ENCODE results near the gene GNG4.

GNG4 gene

DNA sequence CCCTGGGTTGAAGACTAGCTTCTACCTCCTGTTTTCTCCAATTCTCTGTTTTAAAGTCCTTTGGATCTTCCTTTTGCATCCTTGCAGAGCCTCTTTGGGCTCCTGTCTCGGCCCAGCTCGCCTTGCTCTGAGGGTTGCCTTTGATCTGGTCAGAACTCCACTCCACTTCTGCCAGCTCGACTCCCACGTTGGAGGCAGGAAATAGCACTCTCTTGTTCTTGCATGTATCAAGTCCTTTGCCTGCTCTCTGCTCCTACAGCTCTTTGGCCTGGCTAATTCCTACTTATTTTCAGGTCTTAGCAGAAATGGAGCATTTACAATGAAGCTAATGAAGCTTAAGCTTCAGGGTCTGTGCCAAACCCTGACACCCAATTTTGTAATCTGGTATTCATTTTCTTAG lies 124.3 kb downstream of the GNG4 start:
- DNase-seq: no peak

DNA sequence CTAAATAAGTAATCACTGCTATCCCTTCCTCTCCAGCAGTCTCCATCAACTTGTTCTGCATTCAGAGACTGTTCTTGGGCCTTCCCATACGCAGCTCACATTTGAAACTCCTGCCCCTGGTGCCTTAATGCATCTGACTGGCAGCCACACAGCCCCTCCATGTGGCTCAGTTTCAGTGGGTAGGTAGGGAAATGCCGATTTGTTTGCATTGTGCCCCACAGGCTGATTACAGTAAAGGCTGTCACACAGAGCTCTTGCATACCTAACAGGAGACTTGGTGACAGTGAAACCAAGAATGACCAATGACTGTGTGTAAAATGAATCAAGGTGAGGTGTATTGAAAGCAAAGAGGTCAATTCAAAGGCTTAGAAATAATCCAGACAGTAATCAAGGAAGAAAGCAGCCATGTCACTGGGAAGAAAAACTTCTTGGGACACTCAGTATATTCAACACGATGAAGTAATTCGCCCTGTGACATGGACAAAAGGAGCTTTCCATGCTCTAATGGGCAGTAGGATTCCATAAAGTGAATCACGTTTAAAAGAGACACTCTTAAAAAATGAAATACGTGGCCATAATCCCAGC lies 132.6 kb downstream of the GNG4 start:
- DNase-seq: no peak

DNA sequence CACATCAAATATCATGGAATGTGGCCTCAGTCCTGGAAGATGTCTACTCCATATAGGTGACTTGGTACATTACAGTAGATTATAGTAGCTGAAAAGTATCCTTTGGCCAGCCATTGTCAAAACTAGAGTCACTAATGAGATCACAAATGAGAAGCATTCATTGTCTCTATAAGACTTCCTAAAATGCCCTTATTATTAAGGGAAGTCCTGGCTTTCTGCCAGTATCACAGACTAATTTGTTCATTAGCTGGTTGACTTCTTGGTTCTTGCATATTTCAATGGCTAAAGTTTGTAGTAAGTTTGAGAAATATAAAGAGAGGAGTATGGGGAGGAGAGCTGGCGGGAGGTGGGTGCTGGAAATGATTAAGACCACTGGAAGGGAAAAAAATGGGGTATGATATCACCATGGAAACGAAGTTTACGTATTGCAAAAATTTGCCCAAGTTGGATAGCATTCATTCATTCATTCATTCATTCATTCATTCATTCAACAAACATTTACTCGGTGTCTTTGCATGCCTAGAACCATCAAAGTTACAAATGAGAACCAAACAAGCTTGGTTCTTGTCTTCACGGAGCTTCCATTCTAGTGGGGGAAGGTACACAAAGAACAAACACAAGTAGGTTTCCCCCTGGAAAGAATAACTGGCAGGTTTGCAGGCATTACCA lies 133.6 kb downstream of the GNG4 start:
- DNase-seq: no peak

DNA sequence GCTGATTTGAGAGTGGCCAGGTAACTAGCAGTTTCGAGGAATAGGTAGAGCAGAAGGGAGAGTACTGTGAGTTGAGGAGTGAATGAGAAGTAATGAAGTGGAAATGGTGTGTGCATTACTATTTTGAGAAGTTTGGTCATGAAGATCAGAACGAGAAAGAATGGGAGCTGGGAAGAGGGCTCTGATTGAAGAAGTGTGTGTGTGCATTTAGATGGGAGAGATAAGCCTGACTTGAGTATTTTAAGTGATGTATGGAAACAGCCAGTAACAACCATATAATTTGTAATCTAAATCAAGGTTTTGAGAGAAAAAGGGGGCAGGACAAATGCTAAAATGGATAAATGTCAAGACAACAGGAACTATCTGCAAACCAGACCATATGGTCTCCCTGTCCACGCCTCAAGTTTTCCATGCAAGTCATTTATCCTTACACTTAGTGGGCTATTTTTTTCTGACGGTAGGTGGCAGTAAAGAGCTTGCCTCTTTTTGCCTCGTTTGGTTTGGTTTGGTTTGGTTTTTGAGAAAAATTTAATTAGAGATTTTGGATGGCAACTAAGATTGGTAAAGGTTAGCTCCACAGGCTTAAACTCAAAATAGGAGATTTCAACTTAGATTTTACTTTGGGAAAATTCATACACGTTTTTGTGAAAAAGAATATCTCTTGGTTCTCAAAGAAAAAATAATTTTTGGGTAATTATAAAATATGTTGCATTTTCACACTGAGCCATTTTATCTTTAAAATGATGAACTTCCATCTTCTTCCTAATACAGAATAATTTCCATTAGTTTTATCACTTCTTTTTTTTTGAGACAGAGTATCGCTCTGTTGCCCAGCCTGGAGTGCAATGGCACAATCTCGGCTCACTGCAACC lies 135.9 kb downstream of the GNG4 start:
- DNase-seq: peak; percentile 72

DNA sequence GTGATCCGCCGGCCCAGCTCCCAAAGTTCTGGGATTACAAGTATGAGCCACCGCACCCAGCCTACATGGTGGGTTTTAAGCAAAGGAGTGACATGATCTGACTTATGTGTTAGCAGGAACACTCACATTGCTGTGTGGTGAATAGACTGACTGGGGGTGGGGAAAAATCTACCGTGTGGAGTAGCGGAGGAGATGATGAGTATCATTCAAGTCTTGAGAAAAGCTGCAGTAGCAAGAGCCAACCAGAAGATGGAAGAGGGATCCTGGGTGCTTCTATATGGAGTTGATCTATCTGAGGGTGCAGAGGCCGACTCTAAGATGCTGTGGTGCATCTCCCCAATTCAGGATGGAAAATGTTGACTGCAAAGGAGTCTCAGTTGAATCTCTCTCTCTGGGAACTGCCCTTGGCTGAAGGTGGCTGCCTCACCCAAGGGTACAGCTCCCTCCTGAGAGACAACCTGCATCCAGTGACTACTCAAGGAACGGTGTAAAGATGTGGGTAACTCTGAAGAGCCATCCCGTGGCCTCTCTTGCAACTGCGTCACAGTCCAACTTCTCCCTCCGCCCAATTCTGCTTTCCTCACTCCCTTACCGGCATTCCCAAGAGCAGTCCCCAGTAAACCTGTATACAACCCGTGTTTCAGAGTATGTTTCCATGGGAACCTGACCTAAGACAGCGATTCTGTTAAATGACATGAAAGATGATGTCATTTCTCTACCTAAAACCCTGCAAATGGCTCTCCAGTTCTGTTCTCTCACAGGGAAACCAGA lies 137.9 kb downstream of the GNG4 start:
- no peak for DNase-seq

DNA sequence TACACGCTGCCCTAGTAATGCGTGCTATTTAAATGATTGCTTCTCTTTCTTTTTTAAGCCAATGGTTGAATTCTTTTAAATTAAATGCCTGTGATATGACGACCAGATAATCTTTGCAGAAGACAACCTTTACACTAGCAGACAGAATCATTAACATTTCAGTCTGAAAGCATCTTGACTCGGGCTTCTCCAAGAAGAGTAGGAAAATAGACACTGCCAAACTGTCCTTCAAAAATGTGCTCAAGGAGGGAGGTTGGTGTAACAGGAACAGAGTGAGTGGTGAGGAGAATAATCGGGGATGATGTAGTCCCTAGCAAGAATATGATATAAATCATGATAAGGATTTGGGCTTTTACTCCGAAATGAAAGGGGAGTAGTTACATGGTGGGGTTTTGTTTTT lies 138.8 kb downstream of the GNG4 start:
- no peak for DNase-seq

DNA sequence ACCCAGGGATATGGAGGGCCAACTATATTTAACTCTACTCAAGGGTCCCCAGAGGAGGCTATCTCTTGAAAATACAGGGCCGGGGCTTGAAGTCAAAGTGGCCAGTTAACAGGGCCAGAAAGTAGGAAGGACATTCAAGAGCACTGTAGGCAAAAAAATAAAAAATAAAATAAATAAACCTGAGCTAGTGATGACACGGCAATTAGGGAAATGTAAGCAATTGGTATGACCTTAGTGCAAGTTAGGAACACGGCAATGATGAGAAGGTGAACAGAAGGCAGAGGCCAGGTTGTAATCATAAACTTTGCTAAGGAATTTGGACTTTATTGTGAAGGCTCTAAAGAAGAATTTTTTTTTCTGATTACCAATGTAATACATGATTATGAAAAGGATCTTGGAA lies 142.0 kb downstream of the GNG4 start:
- DNase-seq: no peak

DNA sequence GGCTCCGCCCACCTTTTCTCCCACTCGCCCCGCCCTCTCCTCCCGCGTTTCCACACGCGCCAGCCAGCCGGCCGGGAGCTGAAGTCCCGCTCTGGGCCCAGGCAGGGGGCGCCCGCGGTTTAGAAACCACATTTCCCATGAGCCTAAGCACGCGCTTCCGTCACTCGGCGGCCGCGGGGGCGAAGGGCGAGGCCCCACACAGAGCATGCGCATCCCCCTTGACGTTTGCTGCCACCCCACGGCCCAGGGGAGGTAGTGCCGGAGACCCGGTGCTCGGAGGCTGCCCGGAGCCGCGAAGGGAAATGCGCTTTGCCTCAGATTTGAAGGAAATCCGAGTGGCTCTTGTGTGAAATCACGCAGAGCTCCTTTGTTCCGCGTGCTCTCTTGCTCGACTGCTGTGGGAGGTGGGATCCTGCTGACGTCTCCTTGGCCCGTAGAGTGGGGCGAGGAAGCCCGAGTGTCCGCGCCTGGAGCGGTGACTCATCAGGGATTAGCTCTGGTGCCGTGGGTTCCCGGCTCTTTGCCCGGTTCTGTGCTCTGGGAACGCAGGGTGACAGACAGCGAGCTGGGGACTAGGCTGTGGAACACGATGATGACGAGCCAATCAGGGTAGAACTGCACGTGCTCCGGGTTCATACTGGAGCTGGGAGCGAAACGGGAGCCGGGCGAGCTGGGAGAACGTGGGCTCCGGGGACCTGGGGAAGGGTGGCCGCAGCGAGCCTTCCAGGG lies 144.9 kb downstream of the GNG4 start:
- DNase-seq: peak; percentile 98

DNA sequence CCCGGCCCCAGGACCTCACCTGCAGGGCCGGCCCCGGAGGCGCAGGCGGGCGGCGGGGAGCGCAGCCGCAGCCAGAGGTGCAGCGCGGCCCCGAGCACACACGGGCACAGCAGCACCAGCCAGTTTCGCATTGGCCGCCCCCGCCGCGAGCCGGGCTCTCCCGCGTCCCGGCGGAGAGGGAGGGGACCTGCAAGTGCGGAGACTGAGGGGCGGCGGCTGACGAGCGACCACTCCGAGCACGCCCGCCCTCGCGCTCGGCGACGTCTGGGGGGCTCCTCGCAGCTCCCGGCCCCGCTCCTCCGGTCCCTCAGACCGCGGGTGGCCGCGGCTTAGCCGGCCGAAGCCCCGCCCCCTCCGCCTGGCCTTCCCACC lies 145.5 kb downstream of the GNG4 start, which contains the start of gene B3GALNT2:
Gene B3GALNT2 (minus strand): TSS at position 331 of the 372 bp plus-strand sequence. CDS start 200 bp downstream, at position 131.
- DNase-seq: no peak

DNA sequence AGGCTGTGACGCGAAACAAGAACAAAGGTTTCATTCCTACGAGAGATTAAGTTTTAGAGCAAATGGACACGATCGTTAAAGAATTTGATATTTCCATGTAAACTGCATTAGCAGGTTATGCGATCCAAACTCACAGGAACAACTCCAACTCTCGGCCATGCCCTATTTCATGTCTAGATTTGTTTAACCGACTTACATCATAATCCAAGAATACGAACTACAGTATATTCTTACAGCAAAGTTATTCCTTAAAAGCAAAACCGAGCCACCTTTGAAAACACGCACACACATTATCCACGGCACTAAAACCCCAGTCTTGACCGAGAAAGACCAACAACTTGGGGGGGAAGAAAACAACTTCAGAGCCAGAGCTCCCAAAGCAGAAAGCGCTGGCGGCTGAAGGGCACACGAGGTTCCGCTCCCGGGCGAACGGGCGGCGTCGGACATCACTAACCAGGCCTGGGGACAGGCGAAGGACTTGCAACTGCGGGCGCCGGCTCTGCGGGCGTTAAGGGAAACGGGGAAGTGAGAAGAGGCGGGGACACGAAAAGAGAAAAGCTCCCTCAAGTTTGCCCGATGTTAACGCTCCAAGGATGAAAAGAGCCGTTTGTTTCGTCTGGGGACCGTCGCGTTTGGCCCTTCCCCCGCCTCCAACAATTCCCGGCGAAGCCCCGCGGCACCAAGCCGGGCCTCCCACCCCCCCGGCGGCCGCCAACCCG lies 146.0 kb downstream of the GNG4 start:
- no peak for DNase-seq

DNA sequence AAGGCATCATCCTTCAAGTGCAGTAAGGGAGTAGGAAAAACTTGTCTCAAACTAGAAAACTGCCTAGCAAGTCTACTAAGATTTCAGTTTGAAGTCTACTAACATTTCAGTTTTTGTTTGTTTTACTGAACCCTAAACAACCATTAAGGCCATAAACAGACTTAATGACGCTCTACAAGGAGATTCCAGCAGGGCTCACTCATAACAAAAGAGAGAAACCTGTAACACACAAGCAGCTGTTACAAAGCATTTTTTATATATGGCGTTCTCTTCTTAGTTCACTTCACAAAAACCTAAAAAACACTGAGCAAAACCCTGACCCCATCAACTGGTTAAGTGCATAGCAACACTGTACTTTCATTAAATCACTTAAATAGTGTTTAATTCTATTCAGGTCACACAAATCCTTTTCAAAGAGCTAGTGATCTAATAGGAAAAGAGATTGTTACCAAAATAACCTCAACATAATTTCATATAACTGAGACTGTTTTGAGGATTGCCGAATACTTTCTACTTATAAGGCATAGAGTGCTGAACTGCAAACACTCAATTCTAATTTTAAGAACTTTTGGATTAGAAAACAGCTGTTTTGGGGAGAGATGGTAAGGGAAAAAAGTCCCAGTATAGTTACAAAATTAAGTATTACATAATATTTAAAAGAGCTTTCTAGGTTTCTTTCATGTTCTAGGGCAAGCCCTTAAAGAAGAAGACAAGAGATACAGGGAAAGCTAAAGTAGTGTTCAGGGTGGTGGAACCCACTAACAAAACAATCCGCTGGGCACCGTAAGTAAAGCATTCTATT lies 146.8 kb downstream of the GNG4 start:
- DNase-seq: no peak

DNA sequence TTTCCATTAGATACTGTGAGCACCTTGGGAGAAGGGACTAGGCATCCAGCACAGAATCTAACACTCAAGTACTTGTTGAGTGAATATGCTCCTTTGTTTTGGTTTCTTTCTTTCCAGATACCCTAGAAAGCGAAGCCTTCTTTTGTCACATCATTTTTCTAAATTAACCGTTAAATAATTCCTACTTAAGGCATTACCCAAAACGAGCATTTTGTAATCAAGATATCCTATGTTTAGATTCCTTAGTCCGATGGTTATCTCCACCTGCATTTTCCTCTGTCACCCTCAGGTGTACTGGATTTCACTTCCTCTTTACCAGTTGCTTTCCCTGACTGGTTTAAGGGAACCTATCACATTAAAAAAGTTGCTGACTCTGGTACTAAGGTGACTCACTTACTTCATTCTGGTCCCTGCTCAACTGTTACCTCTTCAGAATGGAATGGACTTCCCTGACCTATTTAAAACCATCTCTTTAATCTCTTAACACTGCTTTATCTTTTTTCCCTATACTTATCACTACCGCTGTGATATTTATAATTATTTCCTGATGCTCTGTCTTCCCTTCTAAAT lies 148.5 kb downstream of the GNG4 start:
- DNase-seq: no peak
